ENCODE measurements around the gene RBM6. TPM values are rescaled to one million over a fixed set of nuclear protein-coding genes. Genes with fewer than 3 reads are reported as not detected.

Gene RBM6
- total RNA-seq, 6 donors from 2014 or later, result 67.9 to 380 (median 123) TPM

DNA sequence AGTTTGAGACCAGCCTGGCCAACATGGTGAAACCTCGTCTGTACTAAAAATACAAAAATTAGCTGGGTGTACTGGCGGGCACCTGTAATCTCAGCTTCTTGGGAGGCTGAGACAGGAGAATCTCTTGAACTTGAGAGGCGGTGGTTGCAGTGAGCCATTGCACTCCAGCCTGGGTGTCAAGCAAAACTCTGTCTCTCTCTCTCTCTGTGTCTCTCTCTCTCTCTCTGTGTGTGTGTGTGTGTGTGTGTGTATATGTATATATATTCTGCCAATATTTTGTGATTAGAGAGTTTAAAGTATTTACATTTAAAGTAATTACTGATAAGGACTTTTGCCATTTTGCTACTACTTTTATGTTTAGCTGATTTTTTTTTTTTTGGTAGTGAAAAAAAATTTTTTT lies 15.7 kb downstream of the RBM6 start:
- ATAC-seq (ENCODE audit: low FRiP score in 2 of 2) (no peak), DNase-seq (no peak)
- H3K4me3 ChIP-seq, result no peak overlapping the region
- no peaks in the 10 kb centered on the region for H3K27me3 ChIP-seq
- H3K4me1 ChIP-seq, result peaks cover 0 to 12% (median 3%) of the 10 kb centered on the region in 4 donors
- no peaks in the 10 kb centered on the region for H3K36me3 ChIP-seq
- WGBS, 2 donors, result 71 to 78% methylated on average over 3 of the region's 3 CpGs
- TF ChIP-seq, protein P1, sequence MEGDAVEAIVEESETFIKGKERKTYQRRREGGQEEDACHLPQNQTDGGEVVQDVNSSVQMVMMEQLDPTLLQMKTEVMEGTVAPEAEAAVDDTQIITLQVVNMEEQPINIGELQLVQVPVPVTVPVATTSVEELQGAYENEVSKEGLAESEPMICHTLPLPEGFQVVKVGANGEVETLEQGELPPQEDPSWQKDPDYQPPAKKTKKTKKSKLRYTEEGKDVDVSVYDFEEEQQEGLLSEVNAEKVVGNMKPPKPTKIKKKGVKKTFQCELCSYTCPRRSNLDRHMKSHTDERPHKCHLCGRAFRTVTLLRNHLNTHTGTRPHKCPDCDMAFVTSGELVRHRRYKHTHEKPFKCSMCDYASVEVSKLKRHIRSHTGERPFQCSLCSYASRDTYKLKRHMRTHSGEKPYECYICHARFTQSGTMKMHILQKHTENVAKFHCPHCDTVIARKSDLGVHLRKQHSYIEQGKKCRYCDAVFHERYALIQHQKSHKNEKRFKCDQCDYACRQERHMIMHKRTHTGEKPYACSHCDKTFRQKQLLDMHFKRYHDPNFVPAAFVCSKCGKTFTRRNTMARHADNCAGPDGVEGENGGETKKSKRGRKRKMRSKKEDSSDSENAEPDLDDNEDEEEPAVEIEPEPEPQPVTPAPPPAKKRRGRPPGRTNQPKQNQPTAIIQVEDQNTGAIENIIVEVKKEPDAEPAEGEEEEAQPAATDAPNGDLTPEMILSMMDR (IDR thresholded peaks at IDR 0.05), result no peak
- TF ChIP-seq POLR2AphosphoS5 (IDR thresholded peaks at IDR 0.05) (no peak), EP300 (IDR thresholded peaks at IDR 0.05) (no peak), POLR2A (IDR thresholded peaks at IDR 0.05) (no peak)
- H3K27ac ChIP-seq, result no peak overlapping the region
- H3K9me3 ChIP-seq, result no peaks in the 10 kb centered on the region

GRCh38 chr3:49966233-49966942 lies 26.4 kb downstream of the RBM6 start:
- TF ChIP-seq, protein P1 (IDR thresholded peaks at IDR 0.05), result no peak
- TF ChIP-seq POLR2AphosphoS5 (IDR thresholded peaks at IDR 0.05) (no peak), EP300 (IDR thresholded peaks at IDR 0.05) (no peak), POLR2A (IDR thresholded peaks at IDR 0.05) (no peak)
- Histone ChIP-seq H3K4me1 (peaks cover 6 to 13% (median 9%) of the 10 kb centered on the region in 4 donors), H3K9me3 (no peaks in the 10 kb centered on the region), H3K27ac (no peak overlapping the region), H3K4me3 (no peak overlapping the region), H3K36me3 (peaks cover 0 to 35% (median 10%) of the 10 kb centered on the region in 4 donors), H3K27me3 (no peaks in the 10 kb centered on the region)
- ATAC-seq (ENCODE audit: low FRiP score in 2 of 2) (no peak), DNase-seq (no peak)
- 96 to 100% methylated on average over 1 of the region's 1 CpG for WGBS, 2 donors

DNA sequence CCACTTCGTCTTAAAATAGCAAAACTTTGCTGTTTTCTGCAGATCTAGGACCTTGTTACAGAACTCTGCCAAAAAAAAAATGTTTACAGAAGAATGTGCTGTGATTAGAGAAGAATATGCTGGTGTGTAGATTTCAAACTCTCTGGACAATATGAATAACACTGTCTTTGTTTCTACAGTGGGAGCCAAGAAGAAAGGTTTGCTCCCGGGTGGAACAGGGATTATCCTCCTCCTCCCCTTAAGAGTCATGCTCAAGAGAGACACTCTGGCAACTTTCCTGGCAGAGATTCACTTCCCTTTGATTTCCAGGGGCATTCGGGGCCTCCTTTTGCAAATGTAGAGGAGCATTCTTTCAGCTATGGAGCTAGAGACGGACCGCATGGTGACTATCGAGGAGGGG lies 27.3 kb downstream of the RBM6 start:
- 68 to 70% methylated on average over 6 of the region's 6 CpGs for WGBS, 2 donors

DNA sequence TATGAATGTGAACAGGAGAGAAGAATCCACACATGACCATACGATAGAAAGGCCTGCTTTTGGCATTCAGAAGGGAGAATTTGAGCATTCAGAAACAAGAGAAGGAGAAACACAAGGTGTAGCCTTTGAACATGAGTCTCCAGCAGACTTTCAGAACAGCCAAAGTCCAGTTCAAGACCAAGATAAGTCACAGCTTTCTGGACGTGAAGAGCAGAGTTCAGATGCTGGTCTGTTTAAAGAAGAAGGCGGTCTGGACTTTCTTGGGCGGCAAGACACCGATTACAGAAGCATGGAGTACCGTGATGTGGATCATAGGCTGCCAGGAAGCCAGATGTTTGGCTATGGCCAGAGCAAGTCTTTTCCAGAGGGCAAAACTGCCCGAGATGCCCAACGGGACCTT lies 28.4 kb downstream of the RBM6 start:
- Histone ChIP-seq H3K27ac (no peak overlapping the region), H3K36me3 (peaks cover 0 to 48% (median 18%) of the 10 kb centered on the region in 4 donors), H3K9me3 (no peaks in the 10 kb centered on the region), H3K4me1 (peaks cover 6 to 13% (median 9%) of the 10 kb centered on the region in 4 donors), H3K4me3 (no peak overlapping the region), H3K27me3 (no peaks in the 10 kb centered on the region)
- no peak for DNase-seq
- ATAC-seq (ENCODE audit: low FRiP score in 2 of 2), result no peak
- TF ChIP-seq EP300 (IDR thresholded peaks at IDR 0.05), result no peak
- TF ChIP-seq, protein P1 (IDR thresholded peaks at IDR 0.05), result no peak
- no peak for TF ChIP-seq POLR2AphosphoS5 (IDR thresholded peaks at IDR 0.05)
- TF ChIP-seq POLR2A (IDR thresholded peaks at IDR 0.05), result no peak
- 91 to 93% methylated on average over 8 of the region's 8 CpGs for WGBS, 2 donors

More for the DNA sequence above, 27.3 kb downstream of the RBM6 start:
- H3K36me3 ChIP-seq, result peaks cover 0 to 40% (median 14%) of the 10 kb centered on the region in 4 donors
- no peaks in the 10 kb centered on the region for H3K27me3 ChIP-seq
- H3K4me3 ChIP-seq, result no peak overlapping the region
- no peak for DNase-seq
- peak overlapping the region in 2 of 4 donors; percentile 5 to 11 for H3K27ac ChIP-seq
- ATAC-seq (ENCODE audit: low FRiP score in 2 of 2), result no peak
- H3K4me1 ChIP-seq, result peaks cover 6 to 13% (median 9%) of the 10 kb centered on the region in 4 donors
- TF ChIP-seq POLR2AphosphoS5 (IDR thresholded peaks at IDR 0.05) (no peak), POLR2A (IDR thresholded peaks at IDR 0.05) (no peak), EP300 (IDR thresholded peaks at IDR 0.05) (no peak)
- TF ChIP-seq, protein P1 (IDR thresholded peaks at IDR 0.05), result no peak
- no peaks in the 10 kb centered on the region for H3K9me3 ChIP-seq

- ATAC-seq (ENCODE audit: low FRiP score in 2 of 2) (no peak), DNase-seq (no peak)
- 84 to 88% methylated on average over 10 of the region's 10 CpGs for WGBS, 2 donors
- TF ChIP-seq, protein P1 (IDR thresholded peaks at IDR 0.05), result no peak
- TF ChIP-seq POLR2A (IDR thresholded peaks at IDR 0.05), result no peak
- no peak for TF ChIP-seq POLR2AphosphoS5 (IDR thresholded peaks at IDR 0.05)
- TF ChIP-seq EP300 (IDR thresholded peaks at IDR 0.05), result no peak
- Histone ChIP-seq H3K4me1 (no peaks in the 10 kb centered on the region), H3K4me3 (no peak overlapping the region), H3K9me3 (no peaks in the 10 kb centered on the region), H3K27ac (no peak overlapping the region), H3K36me3 (peaks cover 0 to 66% (median 22%) of the 10 kb centered on the region in 4 donors), H3K27me3 (no peaks in the 10 kb centered on the region)
Measured at GRCh38 chr3:49972656-49973055, 32.7 kb downstream of the RBM6 start.

Measured in upper lobe of left lung (tissue), 6 donors.